ENCODE results near the gene MAGIX. TPM values are rescaled to one million over a fixed set of nuclear protein-coding genes. Genes with fewer than 3 reads are reported as not detected.
"Not testable (repeated sequence)": the region's sequence is repeated elsewhere in the genome, so short reads cannot be mapped to it uniquely, and the experiment has no call there.

MAGIX gene
- polyA plus RNA-seq (ENCODE audit: low read depth in 6 of 6), result under 1 TPM in 5 of 6 donors, not detected in 1; 0.18 to 0.96 (median 0.35) TPM

- Mint-ChIP-seq H3K36me3 (no peaks in the 10 kb centered on the region), H3K4me1 (peaks cover 19 to 31% (median 24%) of the 10 kb centered on the region in 3 donors), H3K27ac (peak within 1 kb of the TSS in 3 of 6 donors; percentile 70 to 80 (median 78)), H3K4me3 (peak within 1 kb of the TSS; percentile 65 to 91 (median 80)), H3K27me3 (no peaks in the 10 kb centered on the region), H3K9me3 (peaks cover 0 to 3% (median 0%) of the 10 kb centered on the region in 7 donors)
- no peak for ATAC-seq (ENCODE audit: low read depth in 2 of 2)
- no peak for DNase-seq
Measured at GRCh38 chrX:49162620-49163019, at the start of gene MAGIX. MAGIX (plus strand) TSS chrX:49162758; CDS start chrX:49162890, 132 bp downstream.

GRCh38 chrX:49116076-49116475 lies 46.5 kb upstream of the MAGIX start:
- DNase-seq, result no peak
- H3K36me3 Mint-ChIP-seq, result peaks cover 9 to 17% of the 10 kb centered on the region in 2 donors
- peak overlapping the region in 1 of 8 donors; percentile 73 for H3K4me3 Mint-ChIP-seq
- no peaks in the 10 kb centered on the region for H3K27me3 Mint-ChIP-seq
- no peak for ATAC-seq (ENCODE audit: low read depth in 2 of 2)
- H3K27ac Mint-ChIP-seq, result peak overlapping the region in 2 of 6 donors; percentile 28 to 84
- peaks cover 5 to 21% (median 9%) of the 10 kb centered on the region in 3 donors for H3K4me1 Mint-ChIP-seq
- no peaks in the 10 kb centered on the region for H3K9me3 Mint-ChIP-seq

GRCh38 chrX:49116716-49117115 lies 45.8 kb upstream of the MAGIX start:
- Mint-ChIP-seq H3K4me3 (no peak overlapping the region), H3K9me3 (no peaks in the 10 kb centered on the region), H3K27me3 (no peaks in the 10 kb centered on the region), H3K27ac (no peak overlapping the region), H3K36me3 (peaks cover 9 to 17% of the 10 kb centered on the region in 2 donors), H3K4me1 (peaks cover 5 to 21% (median 9%) of the 10 kb centered on the region in 3 donors)
- no peak for DNase-seq
- ATAC-seq (ENCODE audit: low read depth in 2 of 2), result no peak

GRCh38 chrX:49117581-49117980 lies 45.0 kb upstream of the MAGIX start:
- Mint-ChIP-seq H3K36me3 (peaks cover 5 to 17% of the 10 kb centered on the region in 2 donors), H3K9me3 (no peaks in the 10 kb centered on the region), H3K27ac (peak overlapping the region in 2 of 6 donors; percentile 36 to 84), H3K4me3 (no peak overlapping the region), H3K4me1 (peaks cover 5 to 21% (median 12%) of the 10 kb centered on the region in 3 donors), H3K27me3 (no peaks in the 10 kb centered on the region)
- DNase-seq, result no peak
- no peak for ATAC-seq (ENCODE audit: low read depth in 2 of 2)

- ATAC-seq (ENCODE audit: low read depth in 2 of 2), result no peak
- DNase-seq, result no peak
- H3K27ac Mint-ChIP-seq, result peak overlapping the region in 2 of 6 donors; percentile 6 to 28
- H3K27me3 Mint-ChIP-seq, result no peaks in the 10 kb centered on the region
- H3K4me3 Mint-ChIP-seq, result peak overlapping the region in 1 of 8 donors; percentile 66
- H3K4me1 Mint-ChIP-seq, result peaks cover 16 to 33% (median 24%) of the 10 kb centered on the region in 3 donors
- peaks cover 5 to 17% of the 10 kb centered on the region in 2 donors for H3K36me3 Mint-ChIP-seq
- H3K9me3 Mint-ChIP-seq, result peaks cover 0 to 2% (median 0%) of the 10 kb centered on the region in 7 donors
Measured at GRCh38 chrX:49120091-49120490, 42.5 kb upstream of the MAGIX start.

GRCh38 chrX:49122499-49122898 lies 40.1 kb upstream of the MAGIX start:
- Mint-ChIP-seq H3K27ac (peak overlapping the region in 2 of 6 donors; percentile 91 to 96), H3K4me3 (peak overlapping the region; percentile 92 to 99 (median 96)), H3K4me1 (peaks cover 14 to 25% (median 24%) of the 10 kb centered on the region in 3 donors), H3K9me3 (peaks cover 0 to 2% (median 0%) of the 10 kb centered on the region in 7 donors), H3K36me3 (peaks cover 5 to 8% of the 10 kb centered on the region in 2 donors), H3K27me3 (no peaks in the 10 kb centered on the region)
- DNase-seq (no peak), ATAC-seq (ENCODE audit: low read depth in 2 of 2) (no peak)

- H3K9me3 Mint-ChIP-seq, H3K36me3 Mint-ChIP-seq, H3K4me3 Mint-ChIP-seq, H3K27me3 Mint-ChIP-seq, DNase-seq: not testable (repeated sequence)
- H3K4me1 Mint-ChIP-seq, result peaks cover 10 to 18% (median 10%) of the 10 kb centered on the region in 3 donors
- ATAC-seq (ENCODE audit: low read depth in 2 of 2), result peak in 1 of 2 donors; percentile 16
- peak overlapping the region in 3 of 6 donors; percentile 11 to 64 (median 41) for H3K27ac Mint-ChIP-seq
Measured at GRCh38 chrX:49127742-49128258, 34.8 kb upstream of the MAGIX start.

- ATAC-seq (ENCODE audit: low read depth in 2 of 2) (peak; percentile 86 to 90), DNase-seq (peak; percentile 13)
- peaks cover 0 to 2% (median 0%) of the 10 kb centered on the region in 7 donors for H3K9me3 Mint-ChIP-seq
- peak overlapping the region in 1 of 6 donors; percentile 69 for H3K27ac Mint-ChIP-seq
- H3K4me3 Mint-ChIP-seq, result peak overlapping the region in 2 of 8 donors; percentile 22 to 58
- H3K36me3 Mint-ChIP-seq, result no peaks in the 10 kb centered on the region
- H3K4me1 Mint-ChIP-seq, result peaks cover 0 to 8% (median 0%) of the 10 kb centered on the region in 3 donors
- no peaks in the 10 kb centered on the region for H3K27me3 Mint-ChIP-seq
Measured at GRCh38 chrX:49129427-49129826, 33.1 kb upstream of the MAGIX start.

- H3K9me3 Mint-ChIP-seq; H3K4me1 Mint-ChIP-seq; H3K4me3 Mint-ChIP-seq; H3K27me3 Mint-ChIP-seq; H3K36me3 Mint-ChIP-seq; H3K27ac Mint-ChIP-seq; ATAC-seq (ENCODE audit: low read depth in 2 of 2); DNase-seq: not testable (repeated sequence)
Measured at GRCh38 chrX:49132275-49132674, 30.3 kb upstream of the MAGIX start.

GRCh38 chrX:49133759-49134158 lies 28.8 kb upstream of the MAGIX start:
- no peaks in the 10 kb centered on the region for H3K27me3 Mint-ChIP-seq
- H3K4me3 Mint-ChIP-seq, result no peak overlapping the region
- H3K4me1 Mint-ChIP-seq, result peaks cover 0 to 8% (median 0%) of the 10 kb centered on the region in 3 donors
- ATAC-seq (ENCODE audit: low read depth in 2 of 2) (no peak), DNase-seq (no peak)
- no peak overlapping the region for H3K27ac Mint-ChIP-seq
- H3K36me3 Mint-ChIP-seq, result peaks cover 0 to 5% of the 10 kb centered on the region in 2 donors
- peaks cover 0 to 15% (median 4%) of the 10 kb centered on the region in 7 donors for H3K9me3 Mint-ChIP-seq

- H3K4me3 Mint-ChIP-seq, result no peak overlapping the region
- H3K4me1 Mint-ChIP-seq, result no peaks in the 10 kb centered on the region
- peaks cover 5 to 13% of the 10 kb centered on the region in 2 donors for H3K36me3 Mint-ChIP-seq
- no peaks in the 10 kb centered on the region for H3K27me3 Mint-ChIP-seq
- no peak overlapping the region for H3K27ac Mint-ChIP-seq
- no peak for DNase-seq
- H3K9me3 Mint-ChIP-seq, result peaks cover 2 to 32% (median 29%) of the 10 kb centered on the region in 7 donors
- no peak for ATAC-seq (ENCODE audit: low read depth in 2 of 2)
Measured at GRCh38 chrX:49137492-49137891, 25.1 kb upstream of the MAGIX start.

- ATAC-seq (ENCODE audit: low read depth in 2 of 2) (no peak), DNase-seq (no peak)
- no peaks in the 10 kb centered on the region for H3K27me3 Mint-ChIP-seq
- H3K9me3 Mint-ChIP-seq, result peaks cover 2 to 34% (median 29%) of the 10 kb centered on the region in 7 donors
- H3K4me1 Mint-ChIP-seq, result no peaks in the 10 kb centered on the region
- H3K36me3 Mint-ChIP-seq, result peaks cover 5 to 13% of the 10 kb centered on the region in 2 donors
- H3K4me3 Mint-ChIP-seq, result peak overlapping the region in 1 of 8 donors; percentile 1
- no peak overlapping the region for H3K27ac Mint-ChIP-seq
Measured at GRCh38 chrX:49139713-49140112, 22.8 kb upstream of the MAGIX start.

GRCh38 chrX:49142264-49142663 lies 20.3 kb upstream of the MAGIX start:
- peaks cover 0 to 13% of the 10 kb centered on the region in 2 donors for H3K36me3 Mint-ChIP-seq
- H3K9me3 Mint-ChIP-seq, result peaks cover 2 to 34% (median 24%) of the 10 kb centered on the region in 7 donors
- not testable (repeated sequence) for H3K27me3 Mint-ChIP-seq; H3K27ac Mint-ChIP-seq; H3K4me3 Mint-ChIP-seq; ATAC-seq (ENCODE audit: low read depth in 2 of 2); H3K4me1 Mint-ChIP-seq; DNase-seq

GRCh38 chrX:49143154-49143553 lies 19.4 kb upstream of the MAGIX start:
- H3K4me3 Mint-ChIP-seq; H3K4me1 Mint-ChIP-seq; ATAC-seq (ENCODE audit: low read depth in 2 of 2): not testable (repeated sequence)

More at GRCh38 chrX:49143154-49143553, 19.4 kb upstream of the MAGIX start:
- peaks cover 2 to 34% (median 24%) of the 10 kb centered on the region in 7 donors for H3K9me3 Mint-ChIP-seq
- H3K27ac Mint-ChIP-seq, DNase-seq, H3K27me3 Mint-ChIP-seq: not testable (repeated sequence)
- peaks cover 0 to 13% of the 10 kb centered on the region in 2 donors for H3K36me3 Mint-ChIP-seq

Measured in naive B cell (primary cell).